Measurements from ENCODE around the gene TLE5.
"Not testable (repeated sequence)": the region's sequence is repeated elsewhere in the genome, so short reads cannot be mapped to it uniquely, and the experiment has no call there.

Gene TLE5

GRCh38 chr19:3025549-3025886 lies 36.8 kb downstream of the TLE5 start:
- no peak for DNase-seq (ENCODE audit: low read depth in 2 of 2)

GRCh38 chr19:3024870-3025548 lies 37.3 kb downstream of the TLE5 start:
- DNase-seq (ENCODE audit: low read depth in 2 of 2): no peak

- no peak for DNase-seq (ENCODE audit: low read depth in 2 of 2)
Measured at GRCh38 chr19:3024509-3024869, 37.8 kb downstream of the TLE5 start.

- DNase-seq (ENCODE audit: low read depth in 2 of 2): no peak
Measured at GRCh38 chr19:3020321-3020960, 41.9 kb downstream of the TLE5 start.

GRCh38 chr19:3019211-3019854 lies 43.0 kb downstream of the TLE5 start:
- DNase-seq (ENCODE audit: low read depth in 2 of 2): no peak

GRCh38 chr19:3017923-3018322 lies 44.4 kb downstream of the TLE5 start:
- DNase-seq (ENCODE audit: low read depth in 2 of 2): no peak

GRCh38 chr19:3015126-3016057 lies 46.9 kb downstream of the TLE5 start:
- no peak for DNase-seq (ENCODE audit: low read depth in 2 of 2)

- DNase-seq (ENCODE audit: low read depth in 2 of 2): no peak
Measured at GRCh38 chr19:3014135-3014534, 48.2 kb downstream of the TLE5 start.

- DNase-seq (ENCODE audit: low read depth in 2 of 2): no peak
Measured at GRCh38 chr19:3013263-3013725, 49.0 kb downstream of the TLE5 start.

- no peak for DNase-seq (ENCODE audit: low read depth in 2 of 2)
Measured at GRCh38 chr19:3012621-3013262, 49.6 kb downstream of the TLE5 start.

- not testable (repeated sequence) for DNase-seq (ENCODE audit: low read depth in 2 of 2)
Measured at GRCh38 chr19:3012059-3012458, 50.2 kb downstream of the TLE5 start.

GRCh38 chr19:3010871-3011270 lies 51.4 kb downstream of the TLE5 start:
- no peak for DNase-seq (ENCODE audit: low read depth in 2 of 2)

GRCh38 chr19:3008994-3009393 lies 53.3 kb downstream of the TLE5 start:
- DNase-seq (ENCODE audit: low read depth in 2 of 2): no peak

- no peak for DNase-seq (ENCODE audit: low read depth in 2 of 2)
Measured at GRCh38 chr19:3007975-3008374, 54.3 kb downstream of the TLE5 start.

- peak in 1 of 2 donors; percentile 17 for DNase-seq (ENCODE audit: low read depth in 2 of 2)
Measured at GRCh38 chr19:3006075-3006767, 56.1 kb downstream of the TLE5 start.

GRCh38 chr19:3005345-3005744 lies 57.0 kb downstream of the TLE5 start:
- no peak for DNase-seq (ENCODE audit: low read depth in 2 of 2)

GRCh38 chr19:3004522-3004921 lies 57.8 kb downstream of the TLE5 start:
- DNase-seq (ENCODE audit: low read depth in 2 of 2): no peak

- DNase-seq (ENCODE audit: low read depth in 2 of 2): no peak
Measured at GRCh38 chr19:3003046-3003445, 59.2 kb downstream of the TLE5 start.
